Hypothalamus (tissue), 51 donors: ENCODE results near the gene RTP4.

Experiments
- DNase-seq, 51 donors: peaks; one replicate each; lab custom pipeline; 2025; lab: John Stamatoyannopoulos, UW

The RTP4 gene, protein sequence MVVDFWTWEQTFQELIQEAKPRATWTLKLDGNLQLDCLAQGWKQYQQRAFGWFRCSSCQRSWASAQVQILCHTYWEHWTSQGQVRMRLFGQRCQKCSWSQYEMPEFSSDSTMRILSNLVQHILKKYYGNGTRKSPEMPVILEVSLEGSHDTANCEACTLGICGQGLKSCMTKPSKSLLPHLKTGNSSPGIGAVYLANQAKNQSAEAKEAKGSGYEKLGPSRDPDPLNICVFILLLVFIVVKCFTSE

DNA sequence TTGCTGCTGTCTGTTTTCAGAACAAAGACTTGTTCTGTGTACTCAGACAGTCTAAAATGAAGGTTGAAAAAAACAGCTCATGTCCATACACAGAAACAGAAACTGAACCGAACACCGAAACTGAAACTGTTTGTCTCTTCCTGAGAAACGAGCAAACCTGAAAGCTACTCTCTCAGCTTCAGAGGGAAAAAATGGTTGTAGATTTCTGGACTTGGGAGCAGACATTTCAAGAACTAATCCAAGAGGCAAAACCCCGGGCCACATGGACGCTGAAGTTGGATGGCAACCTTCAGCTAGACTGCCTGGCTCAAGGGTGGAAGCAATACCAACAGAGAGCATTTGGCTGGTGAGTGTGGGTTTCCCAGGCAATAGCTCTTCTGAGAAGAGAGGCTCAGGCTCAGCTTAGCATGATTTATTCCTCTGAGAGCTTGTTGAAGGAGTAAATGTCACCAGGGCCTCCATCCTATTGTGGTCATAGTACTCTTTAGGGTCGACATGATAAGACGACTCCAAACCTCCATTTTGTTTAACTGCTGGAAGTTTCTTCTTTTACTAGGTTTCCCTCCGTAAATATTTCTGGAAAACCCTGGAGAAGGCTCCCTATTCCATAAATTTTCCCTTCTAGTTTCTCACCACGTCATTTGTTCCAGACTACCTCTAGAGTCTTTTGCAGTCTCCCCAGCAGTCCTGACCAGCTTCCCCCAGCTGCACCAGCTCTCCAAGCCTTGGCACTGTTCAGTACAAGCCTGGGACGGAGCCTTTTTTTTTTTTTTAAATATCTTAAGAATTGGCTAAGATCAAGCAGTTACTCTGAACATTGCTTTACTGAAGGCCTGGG lies at the start of gene RTP4:
Gene RTP4 (plus strand): TSS at position 135 of the 838 bp plus-strand sequence. CDS start 57 bp downstream, at position 192.
- DNase-seq: peak in 34 of 51 donors; percentile 2 to 70 (median 28)

DNA sequence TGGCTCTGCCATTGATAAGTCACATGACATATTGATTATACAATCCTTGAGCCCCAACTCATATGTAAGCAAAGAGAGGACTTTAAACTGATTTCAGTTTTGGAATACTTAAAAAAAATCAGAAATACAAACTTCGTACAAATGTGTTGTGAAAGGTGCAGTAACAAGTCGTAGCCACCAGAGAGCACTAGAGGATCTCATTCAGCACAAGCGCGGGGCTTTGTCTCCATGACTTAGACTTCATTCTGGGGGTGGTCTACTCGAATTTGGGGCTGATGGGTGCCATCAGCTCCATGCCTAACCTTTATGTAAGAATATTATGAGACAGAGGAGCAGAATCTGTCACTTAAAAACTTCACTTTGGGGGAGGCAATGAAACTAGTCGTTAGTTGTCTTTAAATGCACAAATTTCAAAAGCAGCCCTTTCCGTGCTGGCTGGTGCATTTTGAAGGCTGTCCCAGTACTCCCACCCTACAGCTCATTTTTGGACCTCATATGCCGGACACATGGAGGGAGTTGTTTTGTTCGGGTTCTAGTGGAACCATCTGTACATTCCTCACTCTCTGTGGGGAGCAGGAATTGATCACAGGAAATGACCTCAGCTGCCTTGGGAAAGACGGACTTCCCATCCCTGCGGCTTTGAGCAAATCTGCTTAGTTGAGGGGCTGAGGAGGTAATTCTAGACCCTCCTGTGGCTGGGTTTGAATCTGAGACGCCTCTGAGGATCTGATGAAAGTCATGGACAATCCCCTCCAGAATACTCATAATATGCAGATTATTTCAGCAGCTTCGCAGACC lies 49.2 kb upstream of the RTP4 start:
- peak in 22 of 51 donors; percentile 1 to 48 (median 16) for DNase-seq

DNA sequence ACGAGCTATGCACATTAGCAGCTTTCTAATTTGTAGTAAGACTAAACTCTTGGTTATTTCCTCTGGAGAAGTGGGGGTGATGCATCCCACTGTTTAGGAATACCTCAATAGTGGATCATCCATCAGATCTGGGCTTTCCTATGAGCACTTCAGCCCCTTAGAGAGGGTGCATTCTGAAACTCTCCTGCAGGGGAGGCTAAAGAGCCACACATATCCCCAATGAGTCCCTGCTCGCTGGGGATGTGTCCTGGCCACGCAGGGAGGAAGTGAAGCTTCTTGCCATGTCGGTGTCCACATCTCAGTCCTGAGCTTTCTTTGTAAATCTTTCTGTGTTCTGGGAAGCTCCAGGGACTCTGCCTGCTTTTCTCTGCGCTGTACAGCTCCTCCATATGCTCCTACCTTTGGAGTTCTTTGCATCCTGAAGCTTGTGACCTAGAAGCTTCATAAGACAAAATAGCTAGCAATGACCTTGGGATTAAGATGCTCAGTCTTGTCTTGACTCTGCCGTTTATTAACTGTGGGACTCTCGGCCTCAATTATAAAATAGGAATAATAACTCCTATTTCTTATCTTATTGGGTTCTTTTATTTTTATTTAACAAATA lies 48.4 kb upstream of the RTP4 start:
- peak in 44 of 51 donors; percentile 2 to 75 (median 37) for DNase-seq

DNA sequence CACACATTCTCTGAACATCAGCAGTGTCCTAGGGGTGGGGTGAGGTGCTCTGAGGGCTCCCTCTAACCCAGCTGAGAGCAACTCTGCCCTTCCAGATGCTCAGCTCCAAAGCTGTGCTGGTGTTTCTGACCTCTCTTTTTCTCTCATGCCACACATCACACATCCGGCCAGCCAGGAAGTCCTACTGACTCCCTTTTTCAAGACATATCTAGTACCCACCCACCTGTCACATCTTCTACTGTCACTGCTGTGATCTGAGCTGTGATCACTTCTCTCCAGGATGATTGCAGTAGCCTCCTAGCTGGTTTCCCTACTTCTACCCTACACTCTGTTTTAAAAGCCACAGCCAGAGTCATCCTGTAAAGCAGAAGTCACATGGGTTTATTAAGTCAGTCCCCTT lies 46.4 kb upstream of the RTP4 start:
- no peak for DNase-seq

DNA sequence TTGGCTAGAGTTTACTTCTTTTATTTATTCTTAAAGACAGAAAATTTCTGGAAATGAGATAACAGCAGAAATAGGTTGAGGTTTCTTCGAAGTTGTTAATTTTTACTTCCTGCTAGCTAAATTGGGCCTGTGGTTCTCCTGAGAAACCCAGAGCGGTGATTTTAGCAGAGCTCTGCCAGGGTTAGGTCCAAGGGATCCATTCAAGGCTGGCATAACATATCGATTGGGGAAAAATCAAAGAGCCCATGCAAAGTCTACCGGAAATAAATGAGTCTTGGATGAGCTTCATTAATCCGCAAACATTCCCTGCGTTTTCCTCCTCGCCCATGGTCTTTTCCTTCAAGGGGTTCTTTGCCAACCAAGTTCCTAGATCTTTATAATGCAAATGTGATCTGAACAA lies 45.9 kb upstream of the RTP4 start:
- DNase-seq: no peak

DNA sequence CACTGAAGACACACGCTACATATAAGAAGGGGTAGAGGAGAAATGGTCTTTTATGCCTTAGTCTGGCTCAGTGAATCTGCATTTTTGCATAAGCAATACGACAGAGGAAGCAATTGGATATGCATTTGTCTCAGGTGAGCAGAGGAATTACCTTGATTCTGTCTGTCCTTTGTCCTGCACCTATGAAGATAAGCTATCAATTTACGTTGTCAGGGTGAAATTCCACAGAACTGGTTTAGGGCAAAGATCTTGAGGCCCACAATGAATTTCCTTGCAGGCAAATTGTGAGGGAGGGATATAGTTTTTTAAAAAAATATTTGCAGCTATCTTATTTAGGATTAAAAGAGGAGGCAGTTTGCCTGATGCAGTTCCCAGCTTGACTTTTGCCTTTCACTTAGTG lies 45.1 kb upstream of the RTP4 start:
- no peak for DNase-seq

DNA sequence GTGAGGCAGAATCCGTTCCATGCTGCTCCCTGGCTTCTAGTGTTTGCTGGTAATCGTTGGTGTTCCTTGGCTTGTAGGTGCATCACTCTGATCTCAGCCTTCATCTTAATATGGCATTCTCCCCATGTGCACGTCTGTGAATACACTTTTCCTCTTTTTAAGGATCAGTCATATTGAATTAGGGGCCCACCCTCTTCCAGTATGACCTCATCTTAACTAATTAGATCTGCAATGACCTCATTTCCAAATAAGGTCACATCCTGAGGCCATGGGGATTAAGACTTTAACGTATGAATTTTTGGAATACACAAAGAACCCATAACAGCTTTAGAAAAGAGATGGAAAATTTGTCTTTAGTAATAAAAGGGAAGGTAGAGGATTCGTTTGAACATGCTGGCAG lies 42.6 kb upstream of the RTP4 start:
- no peak for DNase-seq

DNA sequence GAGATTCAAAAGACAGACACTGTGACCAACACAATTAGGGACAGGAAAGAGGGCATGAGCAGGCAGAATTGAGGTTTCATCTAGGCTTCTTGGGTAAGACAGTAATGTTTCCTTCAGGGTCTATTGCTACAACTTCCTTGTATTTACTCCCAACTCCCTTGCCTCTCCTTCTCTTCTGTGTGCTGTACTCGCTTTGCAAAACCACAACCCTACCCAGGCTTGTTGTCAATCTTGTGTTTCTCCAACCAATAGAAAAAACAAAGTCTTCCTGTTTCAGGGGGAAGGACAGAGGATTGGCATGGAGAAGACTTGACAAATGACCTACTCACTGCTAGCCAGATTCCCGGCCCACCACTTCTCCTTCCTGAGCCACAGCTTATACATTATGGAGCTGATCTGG lies 40.3 kb upstream of the RTP4 start:
- DNase-seq: no peak

DNA sequence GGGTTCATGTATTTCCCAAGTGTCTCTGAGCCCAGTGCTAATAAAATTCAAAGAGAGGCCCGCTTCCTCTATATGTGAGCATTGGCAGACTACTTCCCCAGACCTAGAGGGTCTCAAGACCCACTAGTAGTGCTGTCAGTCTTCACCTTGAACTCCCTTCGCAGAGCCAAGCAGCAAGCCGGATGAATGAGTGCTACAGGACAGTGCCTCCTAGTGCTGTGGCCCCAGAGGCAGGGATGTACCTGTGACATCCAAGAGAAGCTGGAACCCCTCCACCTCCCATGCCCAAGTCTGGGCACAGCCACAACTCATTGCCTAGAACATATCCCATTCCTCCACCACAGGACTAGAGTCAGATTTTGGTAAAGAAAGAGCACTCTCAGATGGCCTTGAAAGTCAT lies 39.5 kb upstream of the RTP4 start:
- no peak for DNase-seq

DNA sequence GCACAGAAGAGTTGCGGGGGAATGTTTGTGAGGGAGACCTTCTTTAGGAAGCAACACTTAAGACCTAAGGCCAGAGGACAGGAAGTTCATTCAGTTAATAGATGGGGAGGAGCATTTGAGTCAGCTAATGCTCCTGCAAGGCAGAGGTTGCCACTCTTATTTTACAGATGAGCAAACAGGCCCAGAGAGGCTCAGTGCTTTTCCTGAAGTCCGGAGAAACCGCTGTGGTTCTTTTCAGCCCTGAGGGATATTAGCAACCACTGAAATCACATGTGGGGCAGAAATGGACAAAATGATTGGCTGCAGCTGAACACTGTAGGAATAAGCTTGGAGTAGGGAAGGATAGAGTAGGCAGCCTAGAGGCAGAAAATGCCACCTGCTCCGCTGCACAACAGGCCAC lies 33.3 kb upstream of the RTP4 start:
- no peak for DNase-seq

DNA sequence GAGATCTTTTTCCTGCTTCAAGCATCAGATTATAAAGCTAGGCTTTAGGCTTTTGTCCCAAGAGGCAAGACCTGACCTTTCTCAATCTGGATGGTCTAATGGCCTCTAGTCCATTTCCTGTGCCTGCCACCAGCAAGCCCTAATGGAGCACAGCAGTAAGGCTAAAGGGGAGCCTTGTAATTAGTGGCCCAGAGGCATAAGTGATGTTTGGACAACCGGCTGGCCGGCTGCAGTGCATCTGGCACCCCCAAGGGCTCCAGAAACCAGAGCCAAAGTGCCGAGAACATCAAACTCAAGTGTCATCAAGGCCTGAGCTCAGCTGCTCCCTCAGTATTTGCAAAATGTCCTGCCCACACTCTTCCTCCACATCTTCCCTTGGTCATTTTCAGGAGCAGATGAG lies 31.9 kb upstream of the RTP4 start:
- no peak for DNase-seq

DNA sequence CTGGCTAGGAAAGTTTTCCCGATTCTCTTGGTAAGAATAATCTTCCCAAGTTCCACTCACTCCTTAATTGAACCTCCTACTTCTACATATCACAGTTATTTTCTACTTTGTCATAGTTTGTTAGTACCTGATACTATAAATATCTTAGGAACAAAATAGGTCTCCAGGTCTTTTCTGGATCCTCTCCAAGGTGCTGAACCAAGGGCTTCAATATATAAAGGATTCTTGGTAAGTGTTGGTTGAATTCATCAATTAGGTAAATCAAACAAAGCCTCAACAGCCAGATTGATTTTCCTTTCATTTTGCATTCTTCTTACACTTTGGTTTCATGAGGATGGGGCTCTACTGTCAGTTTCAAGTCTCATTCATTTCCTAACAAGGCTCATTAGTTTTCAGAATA lies 27.6 kb upstream of the RTP4 start:
- no peak for DNase-seq

DNA sequence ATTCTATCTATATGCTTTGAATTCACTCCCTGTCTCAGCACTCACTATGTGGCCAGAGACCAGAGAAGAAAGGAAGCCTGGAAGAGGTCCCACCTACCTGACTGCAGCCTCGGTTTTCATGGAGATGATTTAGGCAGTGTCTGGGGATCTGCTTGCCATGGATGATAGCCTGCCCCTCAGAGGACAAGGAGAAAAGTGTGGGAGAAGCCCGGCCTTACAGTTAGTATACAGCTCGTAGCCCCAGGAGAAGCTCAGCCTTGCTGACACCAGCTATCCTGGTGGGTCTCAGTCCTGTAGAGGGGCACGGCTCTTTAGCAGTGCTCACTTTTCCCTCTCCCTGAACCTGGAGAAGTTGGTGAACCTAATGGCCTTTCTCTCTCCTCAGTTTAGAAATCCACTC lies 25.9 kb upstream of the RTP4 start:
- no peak for DNase-seq

DNA sequence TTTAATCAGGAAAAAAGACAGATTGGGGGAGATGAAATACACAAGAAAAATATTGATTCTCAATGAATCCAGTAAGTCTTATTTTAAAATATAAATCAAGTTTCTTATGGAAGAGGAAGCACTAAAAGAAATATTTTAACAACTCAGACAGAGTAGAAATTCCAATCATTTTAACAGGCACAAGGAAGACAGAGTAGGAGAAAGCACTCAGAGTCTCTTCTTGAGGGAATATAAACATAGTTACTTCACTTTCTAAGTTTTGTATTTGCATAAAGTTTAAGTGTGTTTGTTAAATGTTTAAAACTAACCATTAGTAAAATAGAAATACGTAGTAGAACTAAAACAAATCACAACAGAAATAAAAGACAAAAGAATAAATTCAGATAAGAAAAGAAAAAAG lies 24.5 kb upstream of the RTP4 start:
- DNase-seq: no peak

DNA sequence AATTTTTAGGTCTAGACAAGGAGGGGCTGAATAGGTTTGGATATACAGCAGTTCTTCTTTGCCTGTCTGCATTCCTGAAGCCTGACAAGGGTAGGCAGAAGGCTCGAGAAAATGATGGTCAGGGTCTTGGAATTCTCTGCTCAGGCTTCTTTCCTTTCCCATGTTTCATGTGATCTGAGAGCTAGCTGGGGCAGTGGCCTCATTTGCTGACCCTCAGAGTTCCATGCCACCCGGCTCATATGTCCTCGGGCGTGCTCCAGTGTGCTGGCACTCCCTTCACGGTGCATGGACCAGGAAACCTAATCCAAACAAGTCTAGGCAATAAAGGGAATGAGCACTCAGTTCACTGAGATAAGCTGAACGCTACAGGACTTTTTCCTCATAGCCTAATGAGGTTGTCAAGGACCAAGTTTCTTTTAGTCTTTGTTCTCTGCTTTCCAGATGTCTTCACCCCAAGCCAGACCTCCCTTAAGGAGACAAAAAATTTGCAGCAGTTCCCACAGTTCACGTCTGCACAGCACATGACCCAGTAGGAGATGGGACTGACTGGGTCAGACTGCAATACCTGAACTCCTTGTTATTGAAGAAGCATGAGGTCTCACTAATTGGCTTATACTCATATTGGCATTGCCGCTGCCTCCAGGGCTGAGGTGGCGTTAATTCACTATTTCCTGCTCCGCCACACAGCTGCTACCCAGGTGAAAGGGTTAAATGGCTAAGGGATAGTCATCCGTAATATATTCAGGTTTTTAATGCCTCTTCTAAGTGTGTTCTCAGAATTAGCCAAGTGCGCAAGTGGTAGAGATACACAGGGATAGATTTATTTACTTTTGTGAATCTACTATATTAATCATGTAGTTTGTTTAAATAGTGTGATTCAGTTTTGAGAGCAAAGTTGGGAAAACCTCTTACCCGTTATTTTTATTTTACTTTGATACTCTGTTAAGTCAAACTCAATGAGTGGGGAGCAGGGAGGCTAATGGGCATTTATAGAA lies 15.3 kb upstream of the RTP4 start:
- no peak for DNase-seq

DNA sequence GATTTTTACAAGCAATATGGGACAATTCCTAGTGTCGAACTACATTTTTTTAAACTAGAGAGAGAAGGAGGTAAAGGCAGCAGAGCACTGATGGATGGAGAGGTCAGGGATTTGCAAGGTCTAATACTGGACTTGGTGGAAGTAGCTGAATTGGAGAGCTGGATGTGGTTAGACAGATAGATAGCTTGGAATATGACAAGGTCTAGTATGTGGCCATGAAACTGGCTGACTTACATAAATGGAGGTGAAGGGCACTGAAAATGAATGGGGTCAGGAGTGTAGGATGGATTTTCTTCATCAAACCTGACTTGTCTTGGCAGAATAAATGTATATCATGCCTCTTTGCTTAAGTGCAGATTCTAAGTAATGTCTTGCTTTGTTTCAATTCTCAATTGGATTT lies 10.1 kb upstream of the RTP4 start:
- no peak for DNase-seq

DNA sequence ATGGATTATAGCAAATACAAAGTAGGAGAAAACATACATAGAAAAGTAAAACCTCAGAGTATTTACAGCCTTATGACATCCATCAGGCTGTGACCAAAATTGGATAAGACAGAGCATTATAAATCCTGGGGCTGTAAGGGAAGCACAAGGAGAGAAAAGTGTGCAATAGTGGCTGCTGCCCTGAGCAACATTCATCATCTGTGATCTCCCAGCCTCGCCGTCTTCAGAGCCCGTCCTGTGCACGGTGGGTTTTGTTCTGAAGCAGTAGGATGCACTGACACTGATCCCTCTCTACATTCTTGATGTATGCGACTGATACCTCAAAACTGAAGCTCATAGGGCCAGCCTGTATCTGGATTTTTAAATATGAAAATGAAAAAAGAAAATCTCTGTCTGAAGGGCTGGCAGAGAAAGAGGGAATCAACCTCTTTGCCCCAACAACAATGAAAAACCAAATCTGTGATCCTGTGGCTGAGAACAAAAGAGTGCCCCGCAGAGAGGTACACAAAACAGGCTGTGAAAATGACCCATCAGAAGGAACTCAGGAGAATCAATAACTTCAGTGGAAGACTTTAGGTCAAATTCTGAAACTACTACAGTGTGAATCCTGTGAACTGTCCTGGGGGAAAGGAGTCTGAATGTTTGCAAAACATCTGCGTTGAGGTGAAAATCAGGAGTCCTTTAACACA lies 8.2 kb upstream of the RTP4 start:
- no peak for DNase-seq

DNA sequence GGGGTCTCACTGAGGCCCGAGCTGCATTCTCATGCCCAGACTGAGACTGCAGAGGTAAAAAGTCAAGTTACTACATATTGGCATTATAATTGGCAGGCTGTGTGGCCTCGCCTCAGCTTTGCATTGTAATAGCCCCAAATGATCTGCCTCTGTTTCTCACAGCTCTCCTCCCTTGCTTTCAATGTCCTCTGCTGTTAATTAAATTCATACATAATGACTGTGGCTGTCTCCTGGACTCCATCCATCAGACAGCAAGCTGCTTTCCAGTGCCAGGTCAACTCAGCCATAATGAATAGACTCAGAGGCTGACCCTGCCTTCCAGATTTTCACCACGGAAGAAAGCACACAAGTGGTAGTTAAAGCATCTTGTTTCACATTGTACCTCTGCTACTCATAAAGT lies 7.6 kb upstream of the RTP4 start:
- DNase-seq: peak in 3 of 51 donors; percentile 4 to 12 (median 6)

DNA sequence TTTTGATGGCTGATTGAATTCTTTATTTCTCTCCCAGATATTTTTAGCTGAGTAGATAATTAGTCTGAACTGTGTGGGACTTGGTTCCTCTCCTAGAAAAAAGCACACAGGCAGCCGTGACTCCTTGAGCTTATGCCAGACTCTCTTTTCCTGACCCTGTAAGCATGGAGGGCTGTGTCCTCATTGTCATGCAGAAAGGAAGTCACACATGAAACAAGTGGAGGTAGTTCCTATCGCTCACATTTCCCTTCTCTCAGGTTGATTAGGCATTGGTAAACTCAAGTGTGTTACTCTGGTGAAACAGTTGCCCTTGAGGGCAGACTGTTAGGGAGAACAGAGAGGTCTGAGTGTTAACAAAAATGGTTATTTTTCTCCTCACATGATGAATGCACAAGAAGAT lies 6.3 kb upstream of the RTP4 start:
- DNase-seq: no peak
